WTC11 (cell line): Measurements from ENCODE around the gene FAM124A. TPM values are rescaled to one million over a fixed set of nuclear protein-coding genes. Genes with fewer than 3 reads are reported as not detected.
A peak's percentile ranks its signal among the peaks of the same experiment; 100 is the strongest.

Source experiments
- ATAC-seq: fragments of 200-7000 bp; cut with Tn5 transposase; 2 replicates; pipeline ENCODE4 v1.10.0; 2021; ENCODE audit warnings: mild to moderate bottlenecking, moderate library complexity
- CTCF ChIA-PET: fragments of 300-600 bp; sonication (Branson Sonifier 250); formaldehyde crosslinking; loops from one replicate; lab custom pipeline; 2021; ENCODE audit warnings: antibody characterized with exemption; lab: Charles Lee
- POLR2A ChIA-PET: fragments of 350-600 bp; sonication (Branson Sonifier 250); formaldehyde crosslinking; loops from one replicate; lab custom pipeline; 2021; ENCODE audit warnings: antibody characterized with exemption; lab: Charles Lee
- DNase-seq: peaks from one replicate; pipeline ENCODE4 v3.0.0; 2021; ENCODE audit warnings: low spot score
- H3K27ac Mint-ChIP-seq: 2 replicates; pipeline ENCODE4 v1.8.0; 2021; ENCODE audit warnings: mixed read lengths
- H3K27me3 Mint-ChIP-seq: 2 replicates; pipeline ENCODE4 v1.8.0; 2021; ENCODE audit warnings: low read depth, mild to moderate bottlenecking, moderate library complexity, mixed read lengths
- H3K36me3 Mint-ChIP-seq: 2 replicates; pipeline ENCODE4 v1.8.0; 2021; ENCODE audit warnings: mixed read lengths
- H3K4me1 Mint-ChIP-seq: 2 replicates; pipeline ENCODE4 v1.8.0; 2022; ENCODE audit warnings: mixed read lengths
- H3K4me3 Mint-ChIP-seq: 2 replicates; pipeline ENCODE4 v1.8.0; 2021; ENCODE audit warnings: mild to moderate bottlenecking, moderate library complexity, mixed read lengths
- H3K9me3 Mint-ChIP-seq: 2 replicates; pipeline ENCODE4 v1.8.0; 2021; ENCODE audit warnings: mixed read lengths
- E2F4 ChIP-seq: sonication (generic); formaldehyde crosslinking; IDR thresholded peaks from 2 replicates; pipeline ENCODE4 v1.8.1; 2022; ENCODE audit warnings: low read depth, mild to moderate bottlenecking, moderate library complexity, missing genetic modification reagents, borderline replicate concordance
- ETV6 ChIP-seq: sonication (generic); formaldehyde crosslinking; IDR thresholded peaks from 2 replicates; pipeline ENCODE4 v1.8.1; 2022; ENCODE audit warnings: mild to moderate bottlenecking, missing genetic modification reagents
- FOXK1 ChIP-seq: sonication (generic); formaldehyde crosslinking; IDR thresholded peaks from 2 replicates; pipeline ENCODE4 v1.8.0; 2022; ENCODE audit warnings: mild to moderate bottlenecking, moderate library complexity, missing genetic modification reagents
- IRF2 ChIP-seq: sonication (generic); formaldehyde crosslinking; IDR thresholded peaks from 2 replicates; pipeline ENCODE4 v1.8.0; 2022; ENCODE audit warnings: low read depth, missing genetic modification reagents, borderline replicate concordance
- JAZF1 ChIP-seq: fragments of 250-450 bp; sonication (Bioruptor Pico); IDR thresholded peaks from 2 replicates; pipeline ENCODE4 v1.9.0; 2021; ENCODE audit warnings: moderate library complexity, mild to moderate bottlenecking, inconsistent platforms
- MYBL2 ChIP-seq: sonication (generic); formaldehyde crosslinking; IDR thresholded peaks from 2 replicates; pipeline ENCODE4 v1.8.1; 2023; ENCODE audit warnings: mild to moderate bottlenecking, moderate library complexity, missing genetic modification reagents
- NFYB ChIP-seq: sonication (generic); formaldehyde crosslinking; conservative IDR thresholded peaks from 2 replicates; pipeline ENCODE4 v1.8.0; 2022; ENCODE audit warnings: low read depth, missing genetic modification reagents
- NR1H2 ChIP-seq: sonication (generic); formaldehyde crosslinking; IDR thresholded peaks from 2 replicates; pipeline ENCODE4 v1.9.0; 2021; ENCODE audit warnings: mild to moderate bottlenecking, moderate library complexity, missing genetic modification reagents
- NR3C1 ChIP-seq: sonication (generic); formaldehyde crosslinking; conservative IDR thresholded peaks from 2 replicates; pipeline ENCODE4 v1.8.1; 2023; ENCODE audit warnings: low read depth, mild to moderate bottlenecking, missing genetic modification reagents
- PREB ChIP-seq: sonication (generic); formaldehyde crosslinking; IDR thresholded peaks from 2 replicates; pipeline ENCODE4 v1.8.1; 2022; ENCODE audit warnings: mild to moderate bottlenecking, missing genetic modification reagents, moderate library complexity, borderline replicate concordance
- PRRX2 ChIP-seq: fragments of 250-450 bp; sonication (Bioruptor Pico); IDR thresholded peaks from 2 replicates; pipeline ENCODE4 v1.8.0; 2021; ENCODE audit warnings: mild to moderate bottlenecking
- SMAD3 ChIP-seq: sonication (generic); formaldehyde crosslinking; IDR thresholded peaks from 2 replicates; pipeline ENCODE4 v1.8.0; 2022; ENCODE audit warnings: missing genetic modification reagents, mild to moderate bottlenecking, borderline replicate concordance
- SP1 ChIP-seq: sonication (generic); formaldehyde crosslinking; conservative IDR thresholded peaks from 2 replicates; pipeline ENCODE4 v1.8.1; 2022; ENCODE audit warnings: missing genetic modification reagents
- ZNF219 ChIP-seq: sonication (generic); formaldehyde crosslinking; IDR thresholded peaks from 2 replicates; pipeline ENCODE4 v1.8.0; 2023; ENCODE audit warnings: missing genetic modification reagents, mild to moderate bottlenecking, borderline replicate concordance
- ZNF232 ChIP-seq: sonication (generic); formaldehyde crosslinking; IDR thresholded peaks from 2 replicates; pipeline ENCODE4 v1.8.0; 2022; ENCODE audit warnings: mild to moderate bottlenecking, missing genetic modification reagents
- ZNF317 ChIP-seq: sonication (generic); formaldehyde crosslinking; IDR thresholded peaks from 2 replicates; pipeline ENCODE4 v1.8.1; 2023; ENCODE audit warnings: low read depth, mild to moderate bottlenecking, moderate library complexity, missing genetic modification reagents, borderline replicate concordance
- ZNF423 ChIP-seq: fragments of 250-450 bp; sonication (Bioruptor Pico); IDR thresholded peaks from 2 replicates; pipeline ENCODE4 v2.1.2; 2022; ENCODE audit warnings: mild to moderate bottlenecking, moderate library complexity
- ZNF425 ChIP-seq: fragments of 250-450 bp; sonication (Bioruptor Pico); conservative IDR thresholded peaks from 2 replicates; pipeline ENCODE4 v1.9.0; 2021; ENCODE audit warnings: mild to moderate bottlenecking
- ZSCAN18 ChIP-seq: fragments of 250-450 bp; sonication (Bioruptor Pico); IDR thresholded peaks from 2 replicates; pipeline ENCODE4 v2.1.2; 2022; ENCODE audit warnings: mild to moderate bottlenecking, moderate library complexity
- total RNA-seq: library from RNA; stranded (reverse); gene quantifications from 3 replicates; pipeline ENCODE4 v1.2.3, GENCODE V29; 2021
- TF ChIP-seq, protein P1 (sequence below): sonication (generic); formaldehyde crosslinking; IDR thresholded peaks from 2 replicates; pipeline ENCODE4 v1.8.1; 2022; ENCODE audit warnings: low read depth, missing genetic modification reagents, borderline replicate concordance
- TF ChIP-seq, protein P2 (sequence below): fragments of 250-450 bp; sonication (Bioruptor Pico); IDR thresholded peaks from 2 replicates; pipeline ENCODE4 v1.9.0; 2021; ENCODE audit warnings: mild to moderate bottlenecking, borderline replicate concordance

The FAM124A gene
- total RNA-seq, 1 experiment from 2014 or later: 45.8 TPM

GRCh38 chr13:51243832-51244231 lies 21.6 kb downstream of the FAM124A start (continued):
- TF ChIP-seq NR3C1 (CRISPR knock-in tag): no peak
- no peak for TF ChIP-seq IRF2 (CRISPR knock-in tag)
- TF ChIP-seq, all 79 proteins: peak for 14

GRCh38 chr13:51244637-51245405 lies 22.6 kb downstream of the FAM124A start:
- POLR2A ChIA-PET: interaction anchor here (0.8 to 2.1 kb wide), 12 partner anchors 9 to 208 kb away, joined by 3 to 8 read pairs (median 4); partner anchors contain the start of gene INTS6
- Mint-ChIP-seq H3K4me1 (no peaks in the 10 kb centered on the region; the same call in 1 of the 2 replicates), H3K36me3 (peaks cover 16% of the 10 kb centered on the region), H3K9me3 (no peaks in the 10 kb centered on the region), H3K4me3 (peak overlapping the region; percentile 47), H3K27me3 (no peaks in the 10 kb centered on the region), H3K27ac (peak overlapping the region; percentile 99)
- CTCF ChIA-PET: interaction anchor here (0.6 to 4.5 kb wide), 15 partner anchors 10 to 553 kb away, joined by 3 to 37 read pairs (median 4); no protein-coding TSS in a partner anchor
- ATAC-seq (peak; percentile 43), DNase-seq (peak; percentile 64)
- TF ChIP-seq NR1H2 (CRISPR knock-in tag) (0 out of 2 replicates have a peak, but pooled peaks have one; percentile 14), PRRX2 (CRISPR knock-in tag) (peak; percentile 93), ETV6 (CRISPR knock-in tag) (peak; percentile 41; the same call in 1 of the 2 replicates), JAZF1 (no peak), E2F4 (CRISPR knock-in tag) (0 out of 2 replicates have a peak, but pooled peaks have one; percentile 52), FOXK1 (CRISPR knock-in tag) (0 out of 2 replicates have a peak, but pooled peaks have one; percentile 14), NFYB (CRISPR knock-in tag) (peak; percentile 20; the same call in 1 of the 2 replicates), ZNF423 (CRISPR knock-in tag) (peak; percentile 78), ZSCAN18 (no peak), ZNF425 (no peak), ZNF219 (CRISPR knock-in tag) (no peak), MYBL2 (no peak), SMAD3 (CRISPR knock-in tag) (0 out of 2 replicates have a peak, but pooled peaks have one; percentile 70), ZNF232 (CRISPR knock-in tag) (no peak), ZNF317 (CRISPR knock-in tag) (no peak), SP1 (peak; percentile 48; the same call in 1 of the 2 replicates), PREB (CRISPR knock-in tag) (no peak)
- TF ChIP-seq, protein P1, sequence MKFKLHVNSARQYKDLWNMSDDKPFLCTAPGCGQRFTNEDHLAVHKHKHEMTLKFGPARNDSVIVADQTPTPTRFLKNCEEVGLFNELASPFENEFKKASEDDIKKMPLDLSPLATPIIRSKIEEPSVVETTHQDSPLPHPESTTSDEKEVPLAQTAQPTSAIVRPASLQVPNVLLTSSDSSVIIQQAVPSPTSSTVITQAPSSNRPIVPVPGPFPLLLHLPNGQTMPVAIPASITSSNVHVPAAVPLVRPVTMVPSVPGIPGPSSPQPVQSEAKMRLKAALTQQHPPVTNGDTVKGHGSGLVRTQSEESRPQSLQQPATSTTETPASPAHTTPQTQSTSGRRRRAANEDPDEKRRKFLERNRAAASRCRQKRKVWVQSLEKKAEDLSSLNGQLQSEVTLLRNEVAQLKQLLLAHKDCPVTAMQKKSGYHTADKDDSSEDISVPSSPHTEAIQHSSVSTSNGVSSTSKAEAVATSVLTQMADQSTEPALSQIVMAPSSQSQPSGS: peak; percentile 72; the same call in 1 of the 2 replicates
- TF ChIP-seq, protein P2, sequence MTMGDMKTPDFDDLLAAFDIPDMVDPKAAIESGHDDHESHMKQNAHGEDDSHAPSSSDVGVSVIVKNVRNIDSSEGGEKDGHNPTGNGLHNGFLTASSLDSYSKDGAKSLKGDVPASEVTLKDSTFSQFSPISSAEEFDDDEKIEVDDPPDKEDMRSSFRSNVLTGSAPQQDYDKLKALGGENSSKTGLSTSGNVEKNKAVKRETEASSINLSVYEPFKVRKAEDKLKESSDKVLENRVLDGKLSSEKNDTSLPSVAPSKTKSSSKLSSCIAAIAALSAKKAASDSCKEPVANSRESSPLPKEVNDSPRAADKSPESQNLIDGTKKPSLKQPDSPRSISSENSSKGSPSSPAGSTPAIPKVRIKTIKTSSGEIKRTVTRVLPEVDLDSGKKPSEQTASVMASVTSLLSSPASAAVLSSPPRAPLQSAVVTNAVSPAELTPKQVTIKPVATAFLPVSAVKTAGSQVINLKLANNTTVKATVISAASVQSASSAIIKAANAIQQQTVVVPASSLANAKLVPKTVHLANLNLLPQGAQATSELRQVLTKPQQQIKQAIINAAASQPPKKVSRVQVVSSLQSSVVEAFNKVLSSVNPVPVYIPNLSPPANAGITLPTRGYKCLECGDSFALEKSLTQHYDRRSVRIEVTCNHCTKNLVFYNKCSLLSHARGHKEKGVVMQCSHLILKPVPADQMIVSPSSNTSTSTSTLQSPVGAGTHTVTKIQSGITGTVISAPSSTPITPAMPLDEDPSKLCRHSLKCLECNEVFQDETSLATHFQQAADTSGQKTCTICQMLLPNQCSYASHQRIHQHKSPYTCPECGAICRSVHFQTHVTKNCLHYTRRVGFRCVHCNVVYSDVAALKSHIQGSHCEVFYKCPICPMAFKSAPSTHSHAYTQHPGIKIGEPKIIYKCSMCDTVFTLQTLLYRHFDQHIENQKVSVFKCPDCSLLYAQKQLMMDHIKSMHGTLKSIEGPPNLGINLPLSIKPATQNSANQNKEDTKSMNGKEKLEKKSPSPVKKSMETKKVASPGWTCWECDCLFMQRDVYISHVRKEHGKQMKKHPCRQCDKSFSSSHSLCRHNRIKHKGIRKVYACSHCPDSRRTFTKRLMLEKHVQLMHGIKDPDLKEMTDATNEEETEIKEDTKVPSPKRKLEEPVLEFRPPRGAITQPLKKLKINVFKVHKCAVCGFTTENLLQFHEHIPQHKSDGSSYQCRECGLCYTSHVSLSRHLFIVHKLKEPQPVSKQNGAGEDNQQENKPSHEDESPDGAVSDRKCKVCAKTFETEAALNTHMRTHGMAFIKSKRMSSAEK (CRISPR knock-in tag): peak; percentile 66; the same call in 1 of the 2 replicates
